Uterus (tissue), 2 donors: ENCODE data around the gene TMPRSS6.

Source experiments
- CTCF ChIP-seq, 4 experiments: fragments of 200-600 bp in 2 of 4; fragments of 450-650 bp in 2 of 4; sonication (generic) in 2 of 4; IDR thresholded peaks; one replicate each; pipeline ENCODE4 v1.5.1; 2016 to 2019; ENCODE audit warnings: antibody characterized with exemption in 4 of 4, mild to moderate bottlenecking in 2 of 4, moderate library complexity in 1 of 4
- POLR2A ChIP-seq, 2 donors: fragments of 450-650 bp; IDR thresholded peaks; one replicate each; pipeline ENCODE4 v1.6.1; 2016; ENCODE audit warnings: antibody characterized with exemption in 2 of 2, mild to moderate bottlenecking in 1 of 2, moderate library complexity in 1 of 2

- no peak for TF ChIP-seq CTCF (IDR thresholded peaks at IDR 0.05)
- TF ChIP-seq POLR2A (IDR thresholded peaks at IDR 0.05) = no peak
Observed at GRCh38 chr22:37058917-37059701, 50.4 kb downstream of the TMPRSS6 start.
